ENCODE results near the gene NTN1. TPM values are rescaled to one million over a fixed set of nuclear protein-coding genes. Genes with fewer than 3 reads are reported as not detected.
"Not testable (repeated sequence)": the region's sequence is repeated elsewhere in the genome, so short reads cannot be mapped to it uniquely, and the experiment has no call there.

NTN1 gene
- total RNA-seq, 2 donors from 2014 or later: 17.0 to 40.4 TPM

- Histone ChIP-seq H3K36me3 (ENCODE audit: control insufficient read depth, insufficient read depth, low read length) (peaks cover 8% of the 10 kb centered on the region), H3K27me3 (ENCODE audit: control insufficient read depth, insufficient read depth, low read length, poor library complexity, severe bottlenecking) (no peaks in the 10 kb centered on the region), H3K9me3 (ENCODE audit: control insufficient read depth, low read length) (peaks cover 6% of the 10 kb centered on the region), H3K9ac (ENCODE audit: extremely low read depth, low read length, poor library complexity, severe bottlenecking) (peak overlapping the region; percentile 54), H3K4me3 (ENCODE audit: low read length) (no peak overlapping the region), H3K27ac (ENCODE audit: low read depth, low read length) (peak overlapping the region; percentile 67), H3K4me1 (ENCODE audit: control insufficient read depth, insufficient read depth, low read length) (peaks cover 26% of the 10 kb centered on the region)
- Mint-ChIP-seq H3K4me3 (peak overlapping the region; percentile 18), H3K4me1 (peaks cover 54% of the 10 kb centered on the region), H3K27ac (peak overlapping the region; percentile 95), H3K9me3 (peaks cover 9% of the 10 kb centered on the region), H3K36me3 (ENCODE audit: low read depth) (peaks cover 8% of the 10 kb centered on the region), H3K27me3 (ENCODE audit: insufficient read depth) (peaks cover 72% of the 10 kb centered on the region)
- WGBS, 2 experiments (ENCODE audit: insufficient coverage in 1 of 2, insufficient read length in 1 of 2): 38 to 59% methylated on average over 10 to 25 of the region's 25 CpGs
- TF ChIP-seq, protein P1, sequence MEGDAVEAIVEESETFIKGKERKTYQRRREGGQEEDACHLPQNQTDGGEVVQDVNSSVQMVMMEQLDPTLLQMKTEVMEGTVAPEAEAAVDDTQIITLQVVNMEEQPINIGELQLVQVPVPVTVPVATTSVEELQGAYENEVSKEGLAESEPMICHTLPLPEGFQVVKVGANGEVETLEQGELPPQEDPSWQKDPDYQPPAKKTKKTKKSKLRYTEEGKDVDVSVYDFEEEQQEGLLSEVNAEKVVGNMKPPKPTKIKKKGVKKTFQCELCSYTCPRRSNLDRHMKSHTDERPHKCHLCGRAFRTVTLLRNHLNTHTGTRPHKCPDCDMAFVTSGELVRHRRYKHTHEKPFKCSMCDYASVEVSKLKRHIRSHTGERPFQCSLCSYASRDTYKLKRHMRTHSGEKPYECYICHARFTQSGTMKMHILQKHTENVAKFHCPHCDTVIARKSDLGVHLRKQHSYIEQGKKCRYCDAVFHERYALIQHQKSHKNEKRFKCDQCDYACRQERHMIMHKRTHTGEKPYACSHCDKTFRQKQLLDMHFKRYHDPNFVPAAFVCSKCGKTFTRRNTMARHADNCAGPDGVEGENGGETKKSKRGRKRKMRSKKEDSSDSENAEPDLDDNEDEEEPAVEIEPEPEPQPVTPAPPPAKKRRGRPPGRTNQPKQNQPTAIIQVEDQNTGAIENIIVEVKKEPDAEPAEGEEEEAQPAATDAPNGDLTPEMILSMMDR (conservative IDR thresholded peaks at IDR 0.05): no peak
- peak; percentile 76 for DNase-seq
Observed at GRCh38 chr17:9150446-9151090, 129.3 kb downstream of the NTN1 start.

DNA sequence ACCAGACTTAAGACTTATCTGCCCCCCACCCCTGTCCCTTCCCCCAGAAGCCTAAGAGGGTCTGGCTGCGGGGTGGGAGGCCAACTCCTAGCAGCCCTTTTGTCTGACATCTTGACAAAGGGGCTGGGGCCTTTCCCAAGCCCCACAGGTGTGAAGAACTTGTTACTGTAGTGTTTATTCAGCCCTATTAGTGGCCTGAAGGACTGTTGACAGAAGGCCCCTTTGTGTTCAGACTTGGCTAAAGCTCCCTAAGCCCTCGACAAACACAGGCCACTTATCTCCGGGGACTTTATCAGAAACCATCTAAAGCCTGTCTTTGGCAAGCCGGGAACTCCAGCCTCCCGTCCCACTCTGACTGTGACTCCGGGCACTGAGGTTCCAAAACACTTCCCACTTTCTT lies 129.8 kb downstream of the NTN1 start:
- H3K9me3 ChIP-seq (ENCODE audit: control insufficient read depth, low read length): peaks cover 6% of the 10 kb centered on the region
- H3K9ac ChIP-seq (ENCODE audit: extremely low read depth, low read length, poor library complexity, severe bottlenecking): peak overlapping the region; percentile 54
- Mint-ChIP-seq H3K4me1 (peaks cover 57% of the 10 kb centered on the region), H3K27me3 (ENCODE audit: insufficient read depth) (peaks cover 70% of the 10 kb centered on the region), H3K36me3 (ENCODE audit: low read depth) (peaks cover 8% of the 10 kb centered on the region), H3K27ac (peak overlapping the region; percentile 95), H3K9me3 (peaks cover 9% of the 10 kb centered on the region), H3K4me3 (peak overlapping the region; percentile 18)
- H3K27me3 ChIP-seq (ENCODE audit: control insufficient read depth, insufficient read depth, low read length, poor library complexity, severe bottlenecking): no peaks in the 10 kb centered on the region
- H3K4me1 ChIP-seq (ENCODE audit: control insufficient read depth, insufficient read depth, low read length): peaks cover 26% of the 10 kb centered on the region
- H3K4me3 ChIP-seq (ENCODE audit: low read length): no peak overlapping the region
- DNase-seq: peak; percentile 88
- H3K27ac ChIP-seq (ENCODE audit: low read depth, low read length): peak overlapping the region; percentile 67
- 6 to 47% methylated on average over 2 to 6 of the region's 6 CpGs for WGBS, 2 experiments (ENCODE audit: insufficient coverage in 1 of 2, insufficient read length in 1 of 2)
- H3K36me3 ChIP-seq (ENCODE audit: control insufficient read depth, insufficient read depth, low read length): peaks cover 8% of the 10 kb centered on the region
- TF ChIP-seq, protein P1 (conservative IDR thresholded peaks at IDR 0.05): no peak

DNA sequence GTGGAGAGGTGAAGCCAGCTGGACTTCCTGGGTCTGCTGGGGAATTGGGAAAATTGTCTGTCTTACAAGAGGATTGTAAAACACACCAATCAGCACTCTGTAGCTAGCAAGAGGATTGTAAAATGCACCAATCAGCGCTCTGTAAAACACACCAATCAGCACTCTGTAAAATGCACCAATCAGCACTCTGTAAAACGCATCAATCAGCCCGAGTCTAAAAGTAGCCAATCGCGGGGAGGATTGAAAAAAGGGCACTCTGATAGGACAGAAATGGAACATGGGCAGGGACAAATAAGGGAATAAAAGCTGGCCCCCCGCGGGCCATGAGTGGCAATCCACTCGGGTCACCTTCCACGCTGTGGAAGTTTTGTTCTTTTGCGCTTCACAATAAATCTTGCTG lies 130.4 kb downstream of the NTN1 start:
- not testable (repeated sequence) for H3K36me3 ChIP-seq (ENCODE audit: control insufficient read depth, insufficient read depth, low read length); H3K9me3 Mint-ChIP-seq; H3K27me3 ChIP-seq (ENCODE audit: control insufficient read depth, insufficient read depth, low read length, poor library complexity, severe bottlenecking); H3K36me3 Mint-ChIP-seq (ENCODE audit: low read depth); H3K27ac ChIP-seq (ENCODE audit: low read depth, low read length); H3K9ac ChIP-seq (ENCODE audit: extremely low read depth, low read length, poor library complexity, severe bottlenecking); H3K9me3 ChIP-seq (ENCODE audit: control insufficient read depth, low read length); DNase-seq; H3K4me3 Mint-ChIP-seq
- peak overlapping the region; percentile 45 for H3K4me3 ChIP-seq (ENCODE audit: low read length)
- Mint-ChIP-seq H3K27ac (peak overlapping the region; percentile 88), H3K27me3 (ENCODE audit: insufficient read depth) (peaks cover 66% of the 10 kb centered on the region), H3K4me1 (peaks cover 58% of the 10 kb centered on the region)
- peaks cover 26% of the 10 kb centered on the region for H3K4me1 ChIP-seq (ENCODE audit: control insufficient read depth, insufficient read depth, low read length)
- WGBS, 2 experiments (ENCODE audit: insufficient coverage in 1 of 2, insufficient read length in 1 of 2): 93% methylated on average over 9 to 10 of the region's 10 CpGs
